GM21528 (cell line): Measurements from ENCODE around the gene KRTAP6-2.

Experiments used
- ATAC-seq: cut with Tn5 transposase; IDR thresholded peaks from one replicate; pipeline ENCODE4 v1.9.1; 2021; ENCODE audit warnings: mild to moderate bottlenecking, moderate library complexity; ENCODE audit not compliant: unreplicated experiment, low FRiP score

KRTAP6-2 gene

GRCh38 chr21:30598802-30599201 lies at the start of gene KRTAP6-2:
Gene KRTAP6-2, minus strand, starts transcription at chr21:30598902. Its CDS starts 28 bp downstream, at chr21:30598874.
- no peak for ATAC-seq

DNA sequence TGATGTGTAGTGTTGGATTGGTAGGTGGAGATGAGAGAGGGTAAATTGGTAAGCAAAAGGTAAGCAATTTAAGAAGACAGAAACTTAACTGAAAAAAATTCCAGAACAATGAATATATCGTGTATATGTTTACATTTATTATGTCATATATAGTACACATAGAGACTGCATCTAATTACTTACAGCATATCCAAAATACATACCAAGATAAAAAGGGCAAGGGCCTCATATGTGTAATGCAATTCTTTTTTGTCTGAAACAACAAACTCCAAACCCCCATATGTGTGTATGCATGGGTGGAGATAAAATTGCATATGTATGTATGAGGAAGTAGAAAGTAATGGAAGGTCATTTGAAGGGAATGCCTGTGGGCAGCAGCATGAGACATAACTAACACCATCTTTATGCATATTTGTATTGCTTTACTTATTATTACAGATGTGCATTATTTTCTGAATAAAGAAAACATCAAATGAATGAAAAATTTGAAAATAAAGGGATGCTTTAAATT lies 48.3 kb upstream of the KRTAP6-2 start:
- ATAC-seq = no peak

DNA sequence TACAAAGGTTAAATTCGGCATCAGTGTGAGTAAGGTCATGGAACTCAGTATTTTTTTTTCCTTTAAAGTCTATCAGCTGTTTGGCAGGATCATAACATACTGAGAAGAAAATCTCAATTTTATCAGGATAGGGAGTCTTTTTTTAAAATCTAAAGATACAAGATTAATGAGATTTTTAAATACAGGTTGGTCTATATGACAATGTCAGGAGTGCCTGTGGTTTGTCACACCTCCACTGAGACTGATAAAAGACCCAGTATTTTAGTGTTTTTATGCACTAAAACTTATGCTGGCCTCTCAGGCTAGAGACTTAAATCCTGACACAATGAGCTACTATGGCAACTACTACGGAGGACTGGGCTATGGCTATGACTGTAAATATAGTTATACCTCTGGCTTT lies 43.9 kb upstream of the KRTAP6-2 start, which contains the start of gene KRTAP20-3:
KRTAP20-3 (plus strand) TSS at position 301 of the 400 bp plus-strand sequence.
- no peak for ATAC-seq

DNA sequence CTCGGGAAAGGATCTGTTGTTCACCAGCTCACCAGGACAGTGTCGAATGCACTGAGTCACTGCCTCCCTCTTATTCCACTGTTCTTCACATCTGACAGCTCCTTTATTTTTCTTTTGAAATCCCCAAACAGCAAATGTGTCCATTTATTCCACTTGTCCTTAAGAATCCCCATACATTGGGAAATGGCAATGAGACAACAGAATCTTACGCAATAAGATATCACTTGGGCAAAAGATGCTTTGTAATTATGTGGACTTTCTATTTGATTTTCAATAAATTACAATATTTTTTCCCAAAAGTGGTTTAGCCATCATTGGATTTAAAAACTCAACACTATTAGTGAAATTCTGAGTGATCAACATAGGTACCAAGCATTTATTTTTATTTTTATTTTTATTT lies 40.0 kb upstream of the KRTAP6-2 start:
- no peak for ATAC-seq

GRCh38 chr21:30634906-30635305 lies 36.2 kb upstream of the KRTAP6-2 start, which contains the start of gene KRTAP20-2:
Gene KRTAP20-2, plus strand, starts transcription at chr21:30635206. Its CDS starts 58 bp downstream, at chr21:30635264.
- no peak for ATAC-seq

DNA sequence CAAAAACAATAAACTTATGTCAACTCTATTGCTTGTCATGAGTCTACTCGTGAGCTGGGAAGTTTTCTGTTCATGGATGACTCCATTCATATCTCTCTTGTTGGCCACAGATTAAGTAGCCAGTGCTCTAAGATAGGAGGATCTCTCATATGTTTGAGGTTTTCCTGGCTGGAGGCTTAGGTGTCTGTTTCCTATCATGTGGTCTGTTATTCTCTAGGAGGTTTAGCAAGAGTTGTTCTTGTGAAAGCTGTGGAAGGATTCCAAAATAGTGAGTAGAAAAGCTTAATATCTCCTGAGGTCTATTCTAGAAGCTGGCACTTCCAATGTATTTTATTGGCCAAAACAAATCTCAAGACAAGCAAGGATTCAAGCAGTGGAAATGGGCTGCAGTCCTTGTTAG lies 30.5 kb upstream of the KRTAP6-2 start:
- no peak for ATAC-seq

- ATAC-seq = no peak
These were observed 29.4 kb upstream of the KRTAP6-2 start for GRCh38 chr21:30628109-30628508.

- ATAC-seq = no peak
These were observed 26.9 kb upstream of the KRTAP6-2 start for GRCh38 chr21:30625449-30626165.

DNA sequence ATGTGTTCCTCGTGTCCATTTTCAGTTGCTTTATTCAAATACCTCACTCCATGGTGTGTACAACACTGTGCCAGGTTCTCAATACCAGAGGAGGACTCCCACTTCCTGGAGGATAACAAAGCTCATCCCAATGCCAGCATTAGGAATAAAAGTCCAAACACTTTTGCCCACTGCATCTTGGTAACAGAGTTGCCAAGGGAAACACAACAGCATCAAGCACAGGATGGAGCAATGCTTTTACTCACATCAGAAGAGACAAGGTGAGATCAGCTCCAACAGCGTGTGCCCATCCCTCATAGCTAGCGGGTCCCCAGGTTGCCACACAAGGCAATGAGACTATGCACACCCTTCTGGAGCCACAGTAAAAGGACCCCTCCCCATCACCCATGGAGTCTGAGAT lies 24.7 kb upstream of the KRTAP6-2 start:
- ATAC-seq = no peak

DNA sequence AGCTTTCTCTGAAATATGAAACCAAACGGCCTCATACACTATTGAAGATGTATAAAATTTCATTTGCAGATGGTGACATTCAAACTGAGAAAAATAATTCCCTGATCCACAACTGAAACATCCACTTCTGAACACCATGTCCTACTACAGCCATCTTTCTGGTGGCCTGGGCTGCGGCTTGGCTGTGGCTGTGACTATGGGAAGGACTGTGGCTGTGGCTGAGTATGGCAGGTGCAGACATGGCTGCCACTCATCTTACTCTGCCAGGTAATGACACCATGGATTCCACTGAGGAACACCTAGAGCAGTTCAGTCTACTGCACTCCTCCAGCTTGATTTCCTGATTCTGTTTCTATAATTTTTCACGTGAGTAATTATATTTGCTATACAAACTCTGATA lies 21.8 kb upstream of the KRTAP6-2 start, which contains the start of gene KRTAP20-4:
KRTAP20-4 (plus strand) TSS at position 106 of the 400 bp plus-strand sequence.
- no peak for ATAC-seq

GRCh38 chr21:30620080-30620479 lies 21.4 kb upstream of the KRTAP6-2 start:
- no peak for ATAC-seq

DNA sequence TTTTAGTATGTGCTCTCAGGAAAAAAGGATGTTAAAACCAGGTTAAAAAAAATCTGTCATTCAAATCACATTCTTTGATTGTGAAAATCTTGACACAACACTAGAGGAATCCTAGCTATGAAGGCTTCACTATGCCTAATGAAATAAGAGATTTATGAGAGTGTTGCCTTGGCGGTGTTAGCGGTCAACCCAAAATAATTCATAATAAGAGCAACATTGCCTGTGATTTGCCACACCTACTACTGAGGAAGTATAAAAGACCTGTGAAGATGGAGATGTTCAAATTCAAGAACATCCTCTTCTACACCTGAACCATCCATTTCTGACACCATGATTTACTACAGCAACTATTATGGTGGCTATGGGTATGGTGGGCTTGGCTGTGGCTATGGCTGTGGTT lies 17.4 kb upstream of the KRTAP6-2 start, which contains the start of gene KRTAP20-1:
KRTAP20-1 (plus strand) TSS at position 301 of the 400 bp plus-strand sequence; CDS start at position 331, 30 bp downstream.
- no peak for ATAC-seq

- no peak for ATAC-seq
These were observed 16.5 kb upstream of the KRTAP6-2 start for GRCh38 chr21:30615199-30615598.

GRCh38 chr21:30613836-30614235 lies 15.1 kb upstream of the KRTAP6-2 start, which contains the start of gene KRTAP6-1:
Gene KRTAP6-1, minus strand, starts transcription at chr21:30613930. Its CDS starts 26 bp downstream, at chr21:30613904.
- ATAC-seq = no peak

- no peak for ATAC-seq
These were observed 13.4 kb upstream of the KRTAP6-2 start for GRCh38 chr21:30612132-30612531.

- no peak for ATAC-seq
These were observed 7.3 kb upstream of the KRTAP6-2 start for GRCh38 chr21:30605968-30606367.

- ATAC-seq = no peak
These were observed 2.1 kb upstream of the KRTAP6-2 start, which contains the start of gene KRTAP22-1 for GRCh38 chr21:30600787-30601186. Gene KRTAP22-1, plus strand, starts transcription at chr21:30601087.

- ATAC-seq = no peak
These were observed 6.6 kb downstream of the KRTAP6-2 start, which contains the start of gene KRTAP6-3 for GRCh38 chr21:30592140-30592539. Gene KRTAP6-3, plus strand, starts transcription at chr21:30592440. Its CDS starts 6 bp downstream, at chr21:30592446.

GRCh38 chr21:30590297-30590696 lies 8.4 kb downstream of the KRTAP6-2 start, which contains the start of gene KRTAP22-2:
Gene KRTAP22-2, minus strand, starts transcription at chr21:30590397.
- no peak for ATAC-seq

DNA sequence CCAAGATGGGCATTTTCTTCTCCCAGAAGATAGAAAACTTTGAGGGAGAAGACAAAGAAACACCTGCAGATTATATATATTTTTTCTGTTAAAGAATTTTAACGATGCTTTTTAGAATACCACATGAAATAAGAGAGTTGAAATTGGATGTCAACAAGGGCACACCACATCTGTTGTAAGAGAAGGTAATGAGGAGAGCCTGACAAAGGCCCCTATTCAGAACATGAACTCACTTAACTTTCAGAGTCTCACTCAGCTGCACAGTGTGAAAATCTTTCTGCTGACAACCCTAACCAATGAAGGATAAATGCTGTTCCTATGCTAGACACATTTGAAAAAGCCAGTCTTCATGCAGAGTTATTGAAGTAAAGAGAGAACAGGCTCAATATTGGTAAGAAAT lies 15.8 kb downstream of the KRTAP6-2 start:
- ATAC-seq = no peak

DNA sequence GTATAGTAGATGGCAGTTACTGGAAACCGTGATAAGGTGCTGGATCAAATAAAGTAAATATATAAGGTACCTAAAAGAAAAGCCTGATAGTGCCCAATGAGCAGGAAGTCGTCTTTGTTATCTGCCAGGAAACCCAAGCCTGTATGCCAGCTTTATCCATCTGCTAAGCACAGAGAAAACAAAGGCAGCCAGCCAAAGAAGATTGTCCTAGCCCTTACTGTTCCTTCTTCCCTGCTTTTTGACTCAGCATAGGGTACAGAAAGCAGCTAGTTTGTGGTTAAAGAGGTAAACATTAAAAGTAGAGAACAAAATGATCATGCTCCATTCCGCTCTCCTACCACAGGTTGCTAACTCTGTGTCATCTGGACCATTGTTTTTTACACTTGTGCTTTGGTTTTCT lies 18.6 kb downstream of the KRTAP6-2 start:
- ATAC-seq = no peak
